NB4 (cell line): Measurements from ENCODE around the gene OXCT2.
"Not testable (repeated sequence)": the region's sequence is repeated elsewhere in the genome, so short reads cannot be mapped to it uniquely, and the experiment has no call there.

Experiments used
- DNase-seq: peaks from one replicate; pipeline ENCODE4 v3.0.0; 2010; ENCODE audit warnings: low read depth
- H3K4me3 ChIP-seq: one replicate; pipeline ENCODE4 v1.5.1; 2011; ENCODE audit warnings: mild to moderate bottlenecking, low read depth, low read length, moderate library complexity
- CTCF ChIP-seq: IDR thresholded peaks from one replicate; pipeline ENCODE4 v1.5.1; 2012; ENCODE audit warnings: low read depth, low read length
- MAX ChIP-seq: IDR thresholded peaks from 2 replicates; pipeline ENCODE4 v1.6.1; 2011; ENCODE audit warnings: low read depth, low read length
- MYC ChIP-seq: IDR thresholded peaks from 2 replicates; pipeline ENCODE4 v1.6.1; 2011; ENCODE audit warnings: low read depth, low read length
- POLR2A ChIP-seq: IDR thresholded peaks from 2 replicates; pipeline ENCODE4 v1.6.1; 2011; ENCODE audit warnings: mild to moderate bottlenecking; ENCODE audit not compliant: insufficient read length; ENCODE audit errors: extremely low read depth

Gene OXCT2

GRCh38 chr1:39779821-39780220 is 8.7 kb upstream of the OXCT2 start:
- H3K4me3 ChIP-seq: no peak overlapping the region
- no peak for DNase-seq
- TF ChIP-seq MYC: no peak
- no peak for TF ChIP-seq CTCF
- TF ChIP-seq MAX: no peak
- no peak for TF ChIP-seq POLR2A

- TF ChIP-seq MYC (no peak), CTCF (no peak), MAX (0 out of 2 replicates have a peak, but pooled peaks have one; percentile 7), POLR2A (no peak)
These were observed 8.0 kb upstream of the OXCT2 start for GRCh38 chr1:39779137-39779536.

GRCh38 chr1:39778463-39779099 is 7.4 kb upstream of the OXCT2 start:
- DNase-seq, H3K4me3 ChIP-seq: not testable (repeated sequence)

More at GRCh38 chr1:39779137-39779536, 8.0 kb upstream of the OXCT2 start:
- peak; percentile 54 for DNase-seq
- no peak overlapping the region for H3K4me3 ChIP-seq

- DNase-seq, H3K4me3 ChIP-seq: not testable (repeated sequence)
These were observed 6.7 kb upstream of the OXCT2 start for GRCh38 chr1:39777896-39778295.

- H3K4me3 ChIP-seq: no peak overlapping the region
- no peak for DNase-seq
- no peak for TF ChIP-seq MAX
- no peak for TF ChIP-seq POLR2A
- TF ChIP-seq MYC: no peak
- no peak for TF ChIP-seq CTCF
These were observed 6.2 kb upstream of the OXCT2 start for GRCh38 chr1:39777306-39777705.

GRCh38 chr1:39776886-39777285 is 5.7 kb upstream of the OXCT2 start:
- no peak overlapping the region for H3K4me3 ChIP-seq
- TF ChIP-seq MYC (no peak), POLR2A (no peak), MAX (no peak), CTCF (no peak)
- DNase-seq: no peak

- TF ChIP-seq POLR2A (no peak), MYC (peak; percentile 28; the same call in 1 of the 2 replicates), MAX (peak; percentile 49; the same call in 1 of the 2 replicates), CTCF (no peak)
- no peak overlapping the region for H3K4me3 ChIP-seq
- peak; percentile 70 for DNase-seq
These were observed 5.2 kb upstream of the OXCT2 start for GRCh38 chr1:39776400-39776713.

GRCh38 chr1:39775676-39776399 is 4.7 kb upstream of the OXCT2 start:
- H3K4me3 ChIP-seq, DNase-seq: not testable (repeated sequence)

GRCh38 chr1:39775141-39775540 is 4.0 kb upstream of the OXCT2 start:
- not testable (repeated sequence) for H3K4me3 ChIP-seq, DNase-seq

- not testable (repeated sequence) for DNase-seq, H3K4me3 ChIP-seq
These were observed 2.3 kb upstream of the OXCT2 start for GRCh38 chr1:39773369-39773979.
